Liver (tissue), 3 donors: ENCODE data around the gene ARHGAP33.
A peak's percentile ranks its signal among the peaks of the same experiment; 100 is the strongest.

ENCODE experiments used
- GABPA ChIP-seq, 2 donors: IDR thresholded peaks in 1 of 2; conservative IDR thresholded peaks in 1 of 2; 2 replicates each; pipeline ENCODE4 v1.6.1; 2016; ENCODE audit warnings: antibody characterized with exemption in 2 of 2, mild to moderate bottlenecking in 1 of 2, moderate library complexity in 1 of 2
- NR2F2 ChIP-seq: IDR thresholded peaks from 2 replicates; pipeline ENCODE4 v1.6.1; 2016; ENCODE audit warnings: antibody characterized with exemption
- RAD21 ChIP-seq, 2 donors: IDR thresholded peaks; 2 replicates each; pipeline ENCODE4 v1.6.1; 2016; ENCODE audit warnings: antibody characterized with exemption in 2 of 2, mild to moderate bottlenecking in 2 of 2
- RXRA ChIP-seq, 2 donors: IDR thresholded peaks; 2 replicates each; pipeline ENCODE4 v1.6.1; 2017 to 2018; ENCODE audit warnings: antibody characterized with exemption in 2 of 2, mild to moderate bottlenecking in 1 of 2
- TAF1 ChIP-seq: conservative IDR thresholded peaks from 2 replicates; pipeline ENCODE4 v1.6.1; 2016; ENCODE audit warnings: antibody characterized with exemption, mild to moderate bottlenecking
- TF ChIP-seq, protein P1 (sequence below): fragments of 150-350 bp; IDR thresholded peaks from 2 replicates; pipeline ENCODE4 v1.5.1; 2017; ENCODE audit warnings: improper control_type of control experiment, low read depth, low read length; ENCODE audit not compliant: missing input control
- TF ChIP-seq, protein P2 (sequence below): IDR thresholded peaks from 2 replicates; pipeline ENCODE4 v1.6.1; 2016; ENCODE audit warnings: antibody characterized with exemption
- TF ChIP-seq, protein P3 (sequence below): IDR thresholded peaks from 2 replicates; pipeline ENCODE4 v1.6.1; 2016; ENCODE audit warnings: antibody characterized with exemption, mild to moderate bottlenecking
- donor health status: healthy.
- donor health status: healthy.

DNA sequence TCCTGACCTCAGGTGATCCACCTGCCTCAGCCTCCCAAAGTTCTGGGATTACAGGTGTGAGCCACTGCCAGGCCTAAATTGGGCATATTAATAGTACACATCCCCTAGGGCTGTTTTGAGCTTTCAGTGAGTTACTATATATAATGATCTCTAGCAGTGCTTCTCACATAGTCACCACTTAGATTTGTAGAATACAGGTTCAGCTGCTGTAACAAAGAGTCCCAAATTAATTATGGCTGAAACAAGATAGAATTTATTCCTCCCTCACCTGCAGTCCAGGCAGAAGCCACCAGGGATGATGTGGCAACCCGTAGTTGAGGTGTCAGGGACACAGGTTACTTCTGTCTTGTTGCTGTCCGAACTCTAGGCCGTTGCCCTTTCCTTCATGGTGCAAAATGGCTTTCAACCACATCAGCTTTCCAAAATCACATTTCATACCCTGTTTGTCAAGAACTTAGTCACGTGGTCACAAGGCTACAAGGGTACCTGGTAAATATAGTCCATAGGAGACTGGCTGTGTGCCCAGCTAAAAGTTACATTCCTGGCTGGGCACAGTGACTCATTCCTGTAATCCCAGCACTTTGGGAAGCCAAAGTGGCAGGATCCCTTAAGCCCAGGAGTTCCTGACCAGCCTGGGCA, 14.5 kb upstream of the ARHGAP33 start:
- TF ChIP-seq, protein P1, sequence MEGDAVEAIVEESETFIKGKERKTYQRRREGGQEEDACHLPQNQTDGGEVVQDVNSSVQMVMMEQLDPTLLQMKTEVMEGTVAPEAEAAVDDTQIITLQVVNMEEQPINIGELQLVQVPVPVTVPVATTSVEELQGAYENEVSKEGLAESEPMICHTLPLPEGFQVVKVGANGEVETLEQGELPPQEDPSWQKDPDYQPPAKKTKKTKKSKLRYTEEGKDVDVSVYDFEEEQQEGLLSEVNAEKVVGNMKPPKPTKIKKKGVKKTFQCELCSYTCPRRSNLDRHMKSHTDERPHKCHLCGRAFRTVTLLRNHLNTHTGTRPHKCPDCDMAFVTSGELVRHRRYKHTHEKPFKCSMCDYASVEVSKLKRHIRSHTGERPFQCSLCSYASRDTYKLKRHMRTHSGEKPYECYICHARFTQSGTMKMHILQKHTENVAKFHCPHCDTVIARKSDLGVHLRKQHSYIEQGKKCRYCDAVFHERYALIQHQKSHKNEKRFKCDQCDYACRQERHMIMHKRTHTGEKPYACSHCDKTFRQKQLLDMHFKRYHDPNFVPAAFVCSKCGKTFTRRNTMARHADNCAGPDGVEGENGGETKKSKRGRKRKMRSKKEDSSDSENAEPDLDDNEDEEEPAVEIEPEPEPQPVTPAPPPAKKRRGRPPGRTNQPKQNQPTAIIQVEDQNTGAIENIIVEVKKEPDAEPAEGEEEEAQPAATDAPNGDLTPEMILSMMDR = no peak
- TF ChIP-seq TAF1 (no peak), GABPA (IDR thresholded peaks at IDR 0.05 in 1 of 2, conservative IDR thresholded peaks at IDR 0.05 in 1 of 2) (peak in 1 of 2 donors; percentile 9), RXRA (IDR thresholded peaks at IDR 0.05) (peak; percentile 97), NR2F2 (no peak), RAD21 (IDR thresholded peaks at IDR 0.05) (peak; percentile 22 to 25)
- TF ChIP-seq, protein P2, sequence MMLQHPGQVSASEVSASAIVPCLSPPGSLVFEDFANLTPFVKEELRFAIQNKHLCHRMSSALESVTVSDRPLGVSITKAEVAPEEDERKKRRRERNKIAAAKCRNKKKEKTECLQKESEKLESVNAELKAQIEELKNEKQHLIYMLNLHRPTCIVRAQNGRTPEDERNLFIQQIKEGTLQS = no peak
- TF ChIP-seq, protein P3, sequence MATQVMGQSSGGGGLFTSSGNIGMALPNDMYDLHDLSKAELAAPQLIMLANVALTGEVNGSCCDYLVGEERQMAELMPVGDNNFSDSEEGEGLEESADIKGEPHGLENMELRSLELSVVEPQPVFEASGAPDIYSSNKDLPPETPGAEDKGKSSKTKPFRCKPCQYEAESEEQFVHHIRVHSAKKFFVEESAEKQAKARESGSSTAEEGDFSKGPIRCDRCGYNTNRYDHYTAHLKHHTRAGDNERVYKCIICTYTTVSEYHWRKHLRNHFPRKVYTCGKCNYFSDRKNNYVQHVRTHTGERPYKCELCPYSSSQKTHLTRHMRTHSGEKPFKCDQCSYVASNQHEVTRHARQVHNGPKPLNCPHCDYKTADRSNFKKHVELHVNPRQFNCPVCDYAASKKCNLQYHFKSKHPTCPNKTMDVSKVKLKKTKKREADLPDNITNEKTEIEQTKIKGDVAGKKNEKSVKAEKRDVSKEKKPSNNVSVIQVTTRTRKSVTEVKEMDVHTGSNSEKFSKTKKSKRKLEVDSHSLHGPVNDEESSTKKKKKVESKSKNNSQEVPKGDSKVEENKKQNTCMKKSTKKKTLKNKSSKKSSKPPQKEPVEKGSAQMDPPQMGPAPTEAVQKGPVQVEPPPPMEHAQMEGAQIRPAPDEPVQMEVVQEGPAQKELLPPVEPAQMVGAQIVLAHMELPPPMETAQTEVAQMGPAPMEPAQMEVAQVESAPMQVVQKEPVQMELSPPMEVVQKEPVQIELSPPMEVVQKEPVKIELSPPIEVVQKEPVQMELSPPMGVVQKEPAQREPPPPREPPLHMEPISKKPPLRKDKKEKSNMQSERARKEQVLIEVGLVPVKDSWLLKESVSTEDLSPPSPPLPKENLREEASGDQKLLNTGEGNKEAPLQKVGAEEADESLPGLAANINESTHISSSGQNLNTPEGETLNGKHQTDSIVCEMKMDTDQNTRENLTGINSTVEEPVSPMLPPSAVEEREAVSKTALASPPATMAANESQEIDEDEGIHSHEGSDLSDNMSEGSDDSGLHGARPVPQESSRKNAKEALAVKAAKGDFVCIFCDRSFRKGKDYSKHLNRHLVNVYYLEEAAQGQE = no peak
